HG03469 (cell line): ENCODE measurements around the gene KCNIP2.
A peak's percentile ranks its signal among the peaks of the same experiment; 100 is the strongest.

Experiments
- ATAC-seq: cut with Tn5 transposase; IDR thresholded peaks from one replicate; pipeline ENCODE4 v1.9.1; 2021; ENCODE audit warnings: mild to moderate bottlenecking, moderate library complexity, moderate number of reproducible peaks; ENCODE audit not compliant: unreplicated experiment

Gene KCNIP2

GRCh38 chr10:101856626-101857025 is 13.0 kb upstream of the KCNIP2 start:
- ATAC-seq = no peak

GRCh38 chr10:101851411-101852116 is 8.0 kb upstream of the KCNIP2 start:
- ATAC-seq = no peak

- no peak for ATAC-seq
These were observed 7.1 kb upstream of the KCNIP2 start for GRCh38 chr10:101850749-101851148.

DNA sequence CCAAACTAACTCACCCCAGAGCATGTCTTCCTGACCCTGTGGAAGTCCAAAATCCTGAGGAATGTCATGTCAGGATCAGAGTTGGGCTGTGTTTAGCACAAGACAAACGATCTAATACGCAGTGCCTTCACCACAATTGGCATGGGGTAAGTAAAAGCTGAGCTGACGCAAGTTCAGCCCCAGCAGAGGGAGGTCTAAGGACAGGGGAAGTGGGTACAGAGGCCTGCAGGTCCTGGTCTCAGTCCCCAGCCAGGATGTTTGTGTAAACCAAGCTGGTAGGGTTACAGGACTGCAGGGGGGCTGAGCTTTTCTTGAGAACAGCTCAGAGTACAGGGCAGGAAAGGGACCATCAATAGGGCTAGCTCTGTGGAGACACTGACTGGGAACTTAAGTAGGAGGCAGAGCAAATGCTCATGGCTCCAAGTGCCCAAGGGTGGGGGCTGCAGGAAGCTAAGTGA is 5.3 kb upstream of the KCNIP2 start:
- ATAC-seq = no peak

DNA sequence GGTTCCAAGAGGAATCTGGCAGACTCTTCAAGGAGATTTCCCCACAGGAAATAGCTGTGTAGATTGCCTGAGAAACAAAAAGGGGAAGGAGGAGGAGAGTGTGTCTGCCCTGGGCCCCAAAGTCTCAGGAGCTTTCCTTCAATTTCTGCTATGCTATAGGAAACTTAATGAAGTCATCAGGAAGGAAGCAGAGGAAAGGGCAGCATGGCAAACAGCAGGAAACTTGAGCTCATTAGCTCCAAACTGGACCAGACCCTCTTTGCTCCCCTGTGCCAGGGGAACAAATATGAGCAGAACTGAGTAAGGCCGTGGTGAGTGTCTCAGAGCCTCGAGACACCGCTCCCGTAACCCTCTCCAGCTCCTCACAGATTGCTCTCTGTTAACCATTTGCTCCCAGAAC is 4.8 kb upstream of the KCNIP2 start:
- ATAC-seq = no peak

GRCh38 chr10:101845893-101846292 is 2.3 kb upstream of the KCNIP2 start:
- ATAC-seq = no peak

DNA sequence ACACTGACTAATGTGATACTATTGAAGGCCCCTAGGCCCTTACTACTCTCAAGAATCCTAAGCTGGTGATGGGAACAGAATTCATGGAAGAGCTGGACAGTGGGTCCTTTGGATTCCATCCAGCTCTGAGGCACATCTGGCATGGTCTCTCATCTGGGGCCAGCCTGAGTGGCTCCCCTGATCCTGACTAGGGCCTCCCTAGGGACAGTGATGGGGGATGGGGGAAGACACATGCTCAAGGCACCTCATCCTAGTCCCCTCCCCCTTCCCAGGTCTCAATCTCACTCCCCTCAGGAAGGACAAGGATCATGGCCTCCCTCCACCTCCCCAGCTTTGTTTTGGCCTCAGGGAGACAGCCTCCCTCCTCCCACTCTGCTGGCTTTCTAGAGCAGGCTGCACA is 1.8 kb downstream of the KCNIP2 start:
- no peak for ATAC-seq

DNA sequence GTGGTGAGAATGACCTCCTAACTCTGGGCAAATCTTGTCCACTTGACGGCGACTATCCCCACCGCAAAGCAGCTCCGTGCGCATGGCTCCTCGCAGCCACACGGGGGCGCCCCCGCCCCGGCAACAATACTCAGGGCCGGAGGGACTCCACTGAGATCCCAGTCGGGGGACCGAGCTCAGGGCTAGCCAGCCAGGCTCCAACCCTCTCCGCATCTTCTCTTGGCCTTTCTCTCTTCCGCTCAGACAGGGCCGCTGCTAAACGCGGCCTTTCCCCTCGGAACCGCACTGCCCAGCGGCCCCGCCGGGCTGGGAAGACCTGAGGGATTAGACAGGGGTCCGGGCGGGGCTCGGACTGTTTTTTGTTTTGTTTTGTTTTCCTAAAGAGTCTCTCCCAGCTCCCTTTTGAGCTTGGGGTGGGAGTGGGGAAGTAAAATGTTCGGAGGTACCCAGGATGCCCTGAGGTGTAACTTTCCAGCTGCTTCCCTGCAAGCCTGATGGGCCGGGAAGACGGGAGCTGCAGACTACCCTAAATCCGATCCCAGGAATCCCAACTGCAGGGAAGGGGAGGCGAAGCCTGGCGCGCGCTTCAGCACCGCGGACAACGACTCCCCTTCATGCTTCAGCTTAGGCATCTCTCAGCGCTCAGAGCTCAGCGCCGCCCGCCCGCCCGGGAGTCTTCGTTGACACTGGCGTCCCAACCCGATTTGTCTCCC is 2.7 kb downstream of the KCNIP2 start:
- ATAC-seq = no peak

DNA sequence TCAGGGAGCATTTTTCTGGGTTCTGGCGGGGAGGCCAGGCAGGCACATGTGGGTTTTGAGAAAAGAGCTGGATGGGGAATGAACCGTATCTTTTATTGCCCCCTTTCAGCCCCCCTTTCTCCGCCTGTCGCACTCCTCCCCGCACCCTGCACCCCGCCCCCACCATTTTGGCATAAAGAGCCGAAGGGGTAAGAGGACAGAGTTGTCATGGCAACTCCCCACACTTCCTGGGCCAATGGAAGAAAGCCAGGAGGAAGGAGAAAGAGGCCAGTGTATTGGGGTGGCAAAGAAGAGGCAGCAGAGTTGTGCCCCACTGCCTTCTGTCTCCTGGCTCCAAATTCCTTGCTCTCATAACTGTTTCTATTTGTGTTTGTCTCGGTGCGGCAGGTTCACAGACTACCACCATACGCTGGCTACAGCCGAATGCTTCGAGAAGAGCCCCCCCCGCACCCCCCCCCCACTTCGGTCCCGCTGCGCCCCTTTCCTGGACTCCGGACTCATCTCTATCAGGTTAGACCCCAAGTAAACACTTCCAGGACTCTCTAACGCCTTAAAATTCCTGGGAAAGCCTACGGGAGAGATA is 3.4 kb downstream of the KCNIP2 start:
- no peak for ATAC-seq

DNA sequence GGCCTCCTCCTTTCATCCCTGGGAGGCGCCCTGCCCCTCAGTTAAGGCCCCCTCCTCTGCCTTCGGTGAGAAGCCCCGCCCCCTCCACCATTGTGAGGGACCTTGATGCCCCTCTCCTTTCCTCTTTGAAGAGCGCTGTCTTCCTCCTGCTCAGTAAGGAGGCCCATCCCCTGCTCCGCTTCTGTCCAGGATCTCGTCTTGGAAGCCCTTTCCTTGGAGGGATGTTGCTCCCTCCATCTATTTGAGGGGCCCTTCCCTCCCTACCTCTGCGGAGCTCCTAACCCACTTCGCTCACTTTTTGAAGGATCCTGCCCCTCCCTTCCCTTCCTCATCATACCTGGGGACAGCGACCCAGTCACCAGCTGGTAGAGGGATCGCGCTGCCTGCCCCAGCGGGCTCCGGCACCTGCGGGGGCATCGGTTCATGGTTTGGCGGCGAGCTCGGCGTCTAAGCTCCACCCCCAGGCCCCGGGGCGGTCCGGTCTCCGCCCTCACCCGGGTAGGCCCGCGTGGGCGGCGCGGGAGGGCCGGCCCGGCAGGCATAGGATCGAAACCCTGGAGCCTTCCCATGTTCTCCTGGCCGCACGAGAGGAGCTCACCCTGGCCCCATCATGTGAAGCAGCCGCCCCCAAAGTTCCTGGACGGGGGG is 4.1 kb downstream of the KCNIP2 start:
- no peak for ATAC-seq

- no peak for ATAC-seq
These were observed 4.6 kb downstream of the KCNIP2 start for GRCh38 chr10:101839002-101839401.

GRCh38 chr10:101838416-101838970 is 5.1 kb downstream of the KCNIP2 start:
- ATAC-seq = no peak

DNA sequence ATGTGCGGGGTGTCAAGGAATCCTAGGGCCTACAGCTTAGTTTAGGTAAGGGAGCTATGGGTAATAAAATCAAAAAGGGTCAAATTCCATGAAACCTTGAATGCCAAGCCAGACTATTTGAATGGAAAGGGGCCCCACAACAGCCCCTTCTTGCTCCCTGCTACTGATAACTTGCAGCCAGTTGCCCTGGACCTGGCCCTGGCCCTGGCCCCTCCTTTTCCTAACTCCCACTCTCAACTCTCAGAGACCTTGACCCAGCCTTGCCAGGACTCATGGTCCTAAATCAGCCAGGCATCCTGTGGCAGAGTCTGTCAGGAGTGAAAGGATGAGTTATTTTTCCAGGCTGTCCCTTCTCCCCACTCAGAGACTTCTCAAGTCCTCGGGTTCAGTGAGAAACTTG is 5.9 kb downstream of the KCNIP2 start:
- ATAC-seq = no peak

- no peak for ATAC-seq
These were observed 8.2 kb downstream of the KCNIP2 start for GRCh38 chr10:101835362-101835761.

DNA sequence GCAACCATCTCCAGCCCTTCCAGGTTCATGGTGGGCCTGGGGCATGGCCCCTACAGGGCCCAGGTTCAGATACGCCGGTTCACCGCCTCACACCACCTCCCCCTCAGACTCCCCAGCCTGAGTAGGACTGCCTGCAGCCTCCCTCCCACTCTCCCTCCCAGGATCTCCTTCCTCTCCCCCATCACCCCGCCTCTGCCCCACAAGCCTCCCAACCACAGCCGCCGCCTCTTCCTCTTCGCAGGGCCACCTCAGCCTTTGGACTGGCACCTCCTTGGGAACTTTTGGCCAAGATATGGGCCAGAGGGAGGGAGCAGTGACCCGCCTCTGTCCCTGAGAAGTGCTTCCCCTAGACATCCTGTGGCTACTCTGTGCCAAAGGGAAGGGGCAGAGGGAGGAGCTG is 9.3 kb downstream of the KCNIP2 start:
- no peak for ATAC-seq

DNA sequence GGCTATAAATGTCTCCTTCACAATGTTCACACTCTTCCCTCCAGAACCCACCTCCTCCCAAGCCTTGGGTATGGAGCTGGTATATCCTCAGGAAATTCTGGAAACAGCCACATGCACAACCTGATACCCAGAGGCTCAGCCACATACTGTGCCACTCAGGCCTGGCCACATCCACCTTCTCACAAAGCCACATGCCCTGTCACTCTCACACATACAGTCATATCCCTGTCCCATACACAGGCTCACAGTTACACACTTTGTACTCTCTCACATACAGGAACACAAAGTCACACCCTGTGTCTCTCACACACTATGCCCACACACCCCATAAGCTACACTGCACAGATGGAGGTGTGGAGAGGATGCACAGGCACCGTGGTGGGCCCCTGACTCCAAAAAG is 10.1 kb downstream of the KCNIP2 start:
- ATAC-seq = no peak

DNA sequence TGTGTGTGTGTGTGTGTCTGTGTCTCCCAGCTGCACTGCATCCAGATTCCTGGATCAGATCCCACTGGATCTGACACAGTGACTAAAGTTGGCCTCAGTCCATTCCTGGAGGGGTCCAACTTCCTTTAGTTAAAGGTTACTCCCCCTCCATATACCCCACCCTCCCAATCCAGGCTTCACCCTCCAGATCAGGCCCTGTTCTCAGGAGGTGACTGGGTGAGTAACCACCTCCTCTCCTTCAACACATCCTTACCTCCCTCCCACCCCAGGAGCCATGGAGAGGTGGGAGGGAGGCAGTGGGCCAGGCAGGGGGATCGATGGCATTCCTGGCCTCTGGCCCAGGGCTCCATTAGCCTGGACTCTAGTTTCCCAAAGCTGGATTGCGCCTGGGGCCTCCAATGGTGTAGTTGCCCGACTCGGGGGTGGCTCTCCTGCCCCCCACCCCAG is 11.3 kb downstream of the KCNIP2 start:
- no peak for ATAC-seq

GRCh38 chr10:101831169-101831811 is 12.3 kb downstream of the KCNIP2 start:
- ATAC-seq = no peak

- ATAC-seq = peak; percentile 36
These were observed 13.1 kb downstream of the KCNIP2 start for GRCh38 chr10:101830322-101831168.
